Keratinocyte (primary cell): ENCODE data around the gene MCOLN2.

Experiments used
- EZH2 ChIP-seq: IDR thresholded peaks from one replicate; pipeline ENCODE4 v1.6.1; 2012; ENCODE audit warnings: inconsistent platforms, mild to moderate bottlenecking, low read length, moderate library complexity
- TF ChIP-seq, protein P1 (sequence below), 3 experiments: IDR thresholded peaks in 1 of 3; conservative IDR thresholded peaks in 1 of 3; optimal IDR thresholded peaks in 1 of 3; 2 replicates in 2 of 3; 3 replicates in 1 of 3; pipeline versions ENCODE3 to v1.5.1; 2011; ENCODE audit warnings: low read length in 3 of 3, mild to moderate bottlenecking in 3 of 3, moderate library complexity in 2 of 3, control low read depth in 1 of 3, inconsistent platforms in 1 of 3; ENCODE audit not compliant: insufficient read depth in 2 of 3; ENCODE audit errors: extremely low read depth in 1 of 3

DNA sequence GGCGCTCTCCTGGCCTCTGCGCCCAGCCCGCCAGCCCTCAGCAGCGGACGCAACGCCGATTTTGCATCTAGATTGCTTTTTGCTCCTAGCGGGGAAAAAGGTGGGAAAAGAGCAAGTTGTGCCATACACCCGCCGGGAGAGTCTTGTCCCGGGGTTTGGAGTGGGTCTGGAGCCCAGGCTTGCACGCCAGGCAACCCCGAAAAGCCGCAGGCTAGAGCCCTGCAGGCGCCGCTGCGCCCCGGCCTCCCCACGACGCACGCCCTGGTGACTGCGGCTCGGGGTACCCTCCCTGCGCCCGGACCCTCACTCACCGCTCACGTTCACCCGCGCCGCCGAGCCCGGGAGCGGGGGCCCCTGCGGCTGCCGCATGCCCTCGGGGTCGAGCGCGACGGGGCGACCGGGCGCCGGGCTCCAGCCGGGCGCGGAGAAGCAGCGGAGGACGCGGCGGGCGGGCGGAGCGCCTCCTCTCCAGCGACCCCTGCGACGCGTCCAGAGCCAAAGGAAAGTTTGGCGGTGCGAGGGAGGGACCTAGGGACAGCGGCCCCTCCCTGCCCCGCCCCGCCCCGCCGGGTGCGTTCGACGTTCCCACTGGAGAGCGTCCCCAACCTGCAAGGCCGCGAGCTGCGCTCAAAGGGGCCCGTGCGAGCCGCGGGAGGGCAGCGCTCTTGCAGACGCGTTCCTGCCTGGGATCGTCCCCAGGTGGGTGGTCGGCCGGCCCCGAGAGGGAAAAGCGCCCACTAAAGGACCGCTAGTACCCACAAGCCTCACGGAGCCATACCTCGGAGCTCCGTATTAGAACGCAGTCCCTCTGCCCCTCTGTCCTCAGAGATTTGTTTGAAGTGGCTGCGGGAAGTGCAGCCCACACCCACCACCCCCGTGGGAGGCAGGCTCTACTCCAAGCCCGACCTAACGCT lies 104.0 kb downstream of the MCOLN2 start, which contains the start of gene LPAR3:
- no peak for TF ChIP-seq EZH2
- TF ChIP-seq, protein P1, sequence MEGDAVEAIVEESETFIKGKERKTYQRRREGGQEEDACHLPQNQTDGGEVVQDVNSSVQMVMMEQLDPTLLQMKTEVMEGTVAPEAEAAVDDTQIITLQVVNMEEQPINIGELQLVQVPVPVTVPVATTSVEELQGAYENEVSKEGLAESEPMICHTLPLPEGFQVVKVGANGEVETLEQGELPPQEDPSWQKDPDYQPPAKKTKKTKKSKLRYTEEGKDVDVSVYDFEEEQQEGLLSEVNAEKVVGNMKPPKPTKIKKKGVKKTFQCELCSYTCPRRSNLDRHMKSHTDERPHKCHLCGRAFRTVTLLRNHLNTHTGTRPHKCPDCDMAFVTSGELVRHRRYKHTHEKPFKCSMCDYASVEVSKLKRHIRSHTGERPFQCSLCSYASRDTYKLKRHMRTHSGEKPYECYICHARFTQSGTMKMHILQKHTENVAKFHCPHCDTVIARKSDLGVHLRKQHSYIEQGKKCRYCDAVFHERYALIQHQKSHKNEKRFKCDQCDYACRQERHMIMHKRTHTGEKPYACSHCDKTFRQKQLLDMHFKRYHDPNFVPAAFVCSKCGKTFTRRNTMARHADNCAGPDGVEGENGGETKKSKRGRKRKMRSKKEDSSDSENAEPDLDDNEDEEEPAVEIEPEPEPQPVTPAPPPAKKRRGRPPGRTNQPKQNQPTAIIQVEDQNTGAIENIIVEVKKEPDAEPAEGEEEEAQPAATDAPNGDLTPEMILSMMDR (optimal IDR thresholded peaks at IDR 0.05 in 1 of 3, IDR thresholded peaks at IDR 0.05 in 1 of 3, conservative IDR thresholded peaks at IDR 0.05 in 1 of 3; ENCODE audit: extremely low read depth in 1 of 3, insufficient read depth in 2 of 3, low read length in 3 of 3): peak in 2 of 3 experiments; percentile 25 to 39
